ENCODE results near the gene PTPRD. TPM values are rescaled to one million over a fixed set of nuclear protein-coding genes. Genes with fewer than 3 reads are reported as not detected.

Gene PTPRD
- total and polyA plus RNA-seq, 9 of the 15 experiments (the other 6 are each of a cell fraction or from before 2014, with no cell fraction given), result 0.11 TPM; not detected in 8

GRCh38 chr9:9623506-9623905, 989.3 kb downstream of the PTPRD start:
- Histone ChIP-seq H4K20me1 (replicated peaks; ENCODE audit: control insufficient read depth, insufficient read depth, low read length) (no peaks in the 10 kb centered on the region), H3K27me3 (ENCODE audit: control insufficient read depth in 2 of 2, insufficient read depth in 2 of 2, low read length in 2 of 2) (no peaks in the 10 kb centered on the region), H3K4me2 (ENCODE audit: insufficient read depth, low read length) (no peak overlapping the region), H3K4me1 (replicated peaks in 1 of 2; ENCODE audit: control insufficient read depth in 2 of 2, insufficient read depth in 2 of 2, low read length in 2 of 2) (no peaks in the 10 kb centered on the region), H2AFZ (ENCODE audit: low read depth, low read length) (no peak overlapping the region), H3K36me3 (ENCODE audit: control insufficient read depth, insufficient read depth, low read length) (no peaks in the 10 kb centered on the region), H3K4me3 (no peak overlapping the region), H3K9me1 (ENCODE audit: control insufficient read depth, insufficient read depth, low read length) (no peaks in the 10 kb centered on the region), H3K79me2 (ENCODE audit: control insufficient read depth, insufficient read depth, low read length) (no peaks in the 10 kb centered on the region), H3K27ac (ENCODE audit: extremely low read depth, low read depth, low read length) (no peak overlapping the region), H3K9ac (ENCODE audit: insufficient read depth in 1 of 2, low read depth in 2 of 2, low read length in 2 of 2) (no peak overlapping the region), H3K9me3 (replicated peaks; ENCODE audit: control insufficient read depth, insufficient read depth, low read depth, low read length) (no peaks in the 10 kb centered on the region)
- 0% methylated on average over 2 of the region's 2 CpGs for WGBS (ENCODE audit: insufficient coverage, low coverage, missing lambda C conversion rate)
- in situ Hi-C loops (cut with MboI) (no loop called here), intact Hi-C loops (cut with micrococcal nuclease) (no loop called here)
- TF ChIP-seq CHCHD3 (CRISPR knock-in tag; IDR thresholded peaks at IDR 0.05), result no peak
- no peak for TF ChIP-seq ZBTB40 (IDR thresholded peaks at IDR 0.05)
- TF ChIP-seq ZBTB40 (CRISPR knock-in tag; IDR thresholded peaks at IDR 0.05), result no peak
- no peak for TF ChIP-seq ZNF584 (CRISPR knock-in tag; IDR thresholded peaks at IDR 0.05; ENCODE audit: low read depth)
- no peak for TF ChIP-seq ZNF707 (CRISPR knock-in tag; conservative IDR thresholded peaks at IDR 0.05)
- TF ChIP-seq LARP7 (IDR thresholded peaks at IDR 0.05), result no peak
- TF ChIP-seq ZC3H11A (IDR thresholded peaks at IDR 0.05; ENCODE audit: low read depth, low read length), result no peak
- ATAC-seq (no peak), DNase-seq (ENCODE audit: extremely low read depth in 1 of 4, low spot score in 3 of 4) (no peak), FAIRE-seq (no peak)
- POLR2A ChIA-PET, result no interaction called here
- no TSS peak for BruUV-seq (replicated peaks)
- CTCF ChIA-PET (ENCODE audit: low intra/inter-chr PET ratio), result no interaction called here
